HUES6 (cell line): ENCODE results near the gene FOXJ1.

ENCODE experiments used
- H3K27ac ChIP-seq: 2 replicates; pipeline ENCODE4 v1.7.0; 2013; ENCODE audit warnings: low read depth, mild to moderate bottlenecking, low read length, inconsistent platforms
- H3K27me3 ChIP-seq: 2 replicates; pipeline ENCODE4 v1.6.1; 2013; ENCODE audit warnings: low read length; ENCODE audit not compliant: control insufficient read depth, insufficient read depth
- H3K36me3 ChIP-seq: 2 replicates; pipeline ENCODE4 v1.6.1; 2013; ENCODE audit warnings: low read length; ENCODE audit not compliant: control insufficient read depth, insufficient read depth
- H3K4me1 ChIP-seq: 2 replicates; pipeline ENCODE4 v1.6.1; 2013; ENCODE audit warnings: low read length; ENCODE audit not compliant: control insufficient read depth, insufficient read depth
- H3K4me3 ChIP-seq: 2 replicates; pipeline ENCODE4 v1.5.1; 2013; ENCODE audit warnings: low read depth, low read length
- H3K9ac ChIP-seq: one replicate; pipeline ENCODE4 v1.6.1; 2013; ENCODE audit warnings: mild to moderate bottlenecking, low read length
- H3K9me3 ChIP-seq: 2 replicates; pipeline ENCODE4 v1.6.1; 2013; ENCODE audit warnings: low read depth, low read length; ENCODE audit not compliant: control insufficient read depth, insufficient read depth

FOXJ1 gene

DNA sequence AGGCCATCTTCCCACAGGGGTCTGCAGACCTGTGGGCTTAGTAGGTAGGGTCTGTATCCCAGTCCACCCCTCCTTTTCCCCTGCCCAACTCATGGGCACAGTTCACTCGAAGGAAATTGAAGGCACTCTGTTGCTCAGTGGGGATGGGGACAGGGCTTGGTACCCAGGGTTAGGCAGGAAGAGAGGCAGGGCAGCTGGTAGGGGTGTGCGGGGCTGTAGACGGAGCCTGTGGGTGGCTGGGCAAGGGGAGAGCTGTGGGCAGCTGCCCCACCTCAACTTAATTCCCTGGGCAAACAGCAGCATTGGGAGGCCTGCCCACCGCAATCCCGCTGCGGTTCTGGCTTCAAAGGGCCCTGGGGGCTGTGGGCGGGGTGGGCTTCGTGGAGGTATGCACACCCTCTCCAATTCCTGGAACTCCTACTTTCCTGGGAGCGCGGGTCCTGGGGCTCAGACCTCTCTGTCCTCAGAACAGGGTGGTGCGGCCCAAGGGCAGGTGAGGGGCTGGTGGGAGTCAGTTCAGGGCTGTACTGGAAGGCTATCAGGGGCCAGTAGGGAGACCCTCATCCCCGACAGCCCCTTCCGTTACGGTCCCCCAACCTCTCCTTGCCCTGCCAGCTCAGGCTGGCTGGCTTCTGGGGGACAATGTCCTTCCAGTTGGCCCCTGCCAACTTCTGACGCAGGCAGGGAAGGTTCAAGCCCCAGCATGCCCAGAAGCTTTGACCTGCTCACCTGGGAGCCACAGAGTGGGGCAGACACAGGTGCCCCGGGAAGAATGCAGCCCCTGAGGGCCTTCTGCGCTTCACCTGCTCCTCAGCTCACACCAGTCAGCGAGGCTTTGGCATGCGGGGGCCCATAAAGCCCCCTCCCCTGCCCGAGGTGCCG lies 9.1 kb downstream of the FOXJ1 start:
- no peaks in the 10 kb centered on the region for H3K9me3 ChIP-seq
- H3K27me3 ChIP-seq, result peaks cover 75% of the 10 kb centered on the region
- H3K9ac ChIP-seq, result peak overlapping the region; percentile 44
- H3K4me1 ChIP-seq, result peaks cover 58% of the 10 kb centered on the region
- H3K4me3 ChIP-seq, result peak overlapping the region; percentile 37
- no peaks in the 10 kb centered on the region for H3K36me3 ChIP-seq
- H3K27ac ChIP-seq, result no peak overlapping the region

DNA sequence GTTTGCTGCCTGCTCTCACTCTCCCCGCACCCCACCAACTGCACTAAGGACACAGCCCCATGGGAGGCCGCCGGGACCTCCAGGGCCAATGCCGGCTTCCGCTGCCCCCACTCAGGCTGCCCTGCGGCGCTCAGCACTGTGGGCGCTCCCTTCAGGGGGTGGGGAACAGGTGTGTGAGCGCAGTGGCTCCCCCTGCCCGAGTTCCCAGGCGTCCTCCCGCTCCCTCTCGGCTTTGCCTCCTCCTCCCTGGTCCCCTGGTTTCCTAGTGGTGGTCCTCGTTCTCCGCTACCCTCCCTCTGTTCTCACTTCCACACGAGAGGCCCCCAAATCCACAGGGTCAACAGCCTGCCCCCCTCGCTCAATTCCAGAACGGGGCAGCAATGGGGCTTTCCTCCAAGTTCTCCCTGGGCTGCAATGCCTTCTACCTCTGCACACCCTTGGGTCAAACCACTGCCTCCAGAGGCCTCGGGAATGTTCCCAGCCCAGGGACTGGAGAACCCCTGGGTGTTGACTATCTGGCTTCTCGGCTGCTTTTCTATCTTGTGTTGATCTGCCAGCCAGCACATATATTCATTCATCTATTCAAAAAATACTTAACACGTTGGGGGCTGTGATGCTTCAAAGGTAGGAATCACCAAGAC lies 9.9 kb downstream of the FOXJ1 start:
- Histone ChIP-seq H3K9ac (no peak overlapping the region), H3K27me3 (peaks cover 70% of the 10 kb centered on the region), H3K4me3 (peak overlapping the region; percentile 11), H3K4me1 (peaks cover 51% of the 10 kb centered on the region), H3K36me3 (no peaks in the 10 kb centered on the region), H3K27ac (no peak overlapping the region), H3K9me3 (no peaks in the 10 kb centered on the region)

DNA sequence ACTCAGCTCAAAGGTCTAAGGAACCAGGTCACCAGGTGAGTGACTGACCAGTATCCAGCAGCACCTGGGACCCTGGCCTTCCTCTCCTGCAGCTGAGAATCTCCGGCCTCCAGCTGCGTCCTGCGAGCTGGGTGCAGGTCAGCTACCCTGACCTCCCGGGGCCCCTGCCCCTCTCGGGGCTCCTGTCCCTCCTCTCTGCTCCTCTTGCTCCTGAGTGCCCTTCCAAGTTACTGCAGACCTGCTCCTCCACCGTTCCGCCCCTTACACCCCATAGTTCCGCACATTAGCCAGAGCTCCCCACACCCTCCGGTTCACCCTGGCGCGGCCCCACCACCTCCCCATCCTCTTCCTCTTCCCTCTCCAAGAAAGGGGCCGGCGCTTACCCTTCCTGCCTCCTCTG lies 10.6 kb downstream of the FOXJ1 start:
- H3K27ac ChIP-seq, result no peak overlapping the region
- H3K36me3 ChIP-seq, result no peaks in the 10 kb centered on the region
- no peaks in the 10 kb centered on the region for H3K9me3 ChIP-seq
- H3K4me3 ChIP-seq, result no peak overlapping the region
- no peak overlapping the region for H3K9ac ChIP-seq
- H3K4me1 ChIP-seq, result peaks cover 44% of the 10 kb centered on the region
- peaks cover 64% of the 10 kb centered on the region for H3K27me3 ChIP-seq

DNA sequence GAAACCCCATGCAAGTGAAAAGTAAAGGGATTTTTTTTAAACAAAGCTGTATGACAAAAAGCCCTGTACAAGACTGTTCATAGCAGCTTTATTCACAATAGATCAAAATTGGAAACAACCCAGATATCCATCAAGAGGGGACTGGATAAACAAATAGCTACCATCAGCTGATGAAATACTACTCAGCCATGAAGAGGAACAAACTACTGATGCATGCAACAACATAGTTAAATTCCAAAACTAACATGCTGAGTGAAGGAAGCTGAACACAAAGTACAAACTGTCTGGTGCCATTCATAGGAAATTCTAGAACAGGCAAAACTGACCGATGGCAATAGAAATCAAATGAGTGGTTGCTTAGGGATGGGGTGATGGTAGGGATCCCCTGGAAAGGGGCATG lies 15.1 kb downstream of the FOXJ1 start:
- Histone ChIP-seq H3K36me3 (no peaks in the 10 kb centered on the region), H3K27me3 (peaks cover 44% of the 10 kb centered on the region), H3K9me3 (no peaks in the 10 kb centered on the region), H3K4me3 (no peak overlapping the region), H3K4me1 (peaks cover 20% of the 10 kb centered on the region), H3K27ac (no peak overlapping the region), H3K9ac (no peak overlapping the region)

DNA sequence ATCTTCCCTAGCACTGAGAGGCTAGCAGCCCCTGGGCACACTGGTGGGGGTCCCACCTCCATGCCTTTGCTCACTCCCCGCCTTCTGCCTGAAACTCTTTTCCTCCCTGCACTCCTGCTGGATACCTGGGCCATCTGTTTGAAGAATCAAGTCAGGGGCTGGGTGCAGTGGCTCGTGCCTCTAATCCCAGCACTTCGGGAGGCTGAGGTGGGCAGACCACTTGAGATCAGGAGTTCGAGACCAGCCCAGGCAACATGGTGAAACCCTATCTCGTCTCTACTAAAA lies 15.7 kb downstream of the FOXJ1 start:
- H3K4me3 ChIP-seq, result no peak overlapping the region
- H3K27me3 ChIP-seq, result peaks cover 38% of the 10 kb centered on the region
- H3K36me3 ChIP-seq, result no peaks in the 10 kb centered on the region

DNA sequence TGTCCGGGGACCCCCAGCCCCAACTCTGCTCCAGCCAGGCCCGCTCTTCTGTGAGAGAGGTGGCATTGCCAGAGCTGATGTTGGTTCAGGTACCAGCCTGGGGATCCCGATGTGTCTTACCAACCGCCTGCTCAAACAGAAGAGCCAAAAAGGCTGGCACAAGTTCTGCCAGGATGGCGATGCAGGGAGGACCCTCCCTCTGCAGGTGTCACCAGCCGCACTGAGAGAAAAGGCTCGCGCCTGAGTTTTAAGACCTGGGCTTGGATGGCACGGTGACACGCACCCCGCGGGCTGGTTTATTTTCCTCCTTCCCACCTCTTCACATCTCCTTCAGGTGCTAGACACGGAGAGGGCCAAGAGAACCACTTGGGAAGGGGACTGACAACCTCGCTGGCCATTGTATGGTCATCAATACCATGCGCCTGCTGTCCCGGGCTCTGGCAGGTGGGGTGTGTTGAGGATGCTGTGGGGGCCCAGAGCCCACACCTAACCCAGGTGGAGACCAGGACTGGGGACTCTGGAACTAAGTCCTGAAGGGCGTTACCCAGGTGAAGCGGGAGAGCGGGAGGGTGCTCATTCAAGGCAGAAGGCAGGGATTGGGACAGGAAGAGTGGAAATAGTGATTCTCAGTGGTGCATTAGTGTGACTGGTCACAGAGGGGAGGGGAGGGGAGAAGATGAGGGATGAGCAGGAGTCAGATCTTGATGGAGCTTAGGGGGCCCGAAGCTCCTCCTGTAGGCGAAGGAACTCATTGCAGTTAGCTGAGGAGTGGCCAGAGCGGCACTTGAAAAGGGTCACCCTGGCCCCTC lies 16.3 kb downstream of the FOXJ1 start:
- H3K9me3 ChIP-seq, result no peaks in the 10 kb centered on the region
- no peak overlapping the region for H3K9ac ChIP-seq
- H3K4me3 ChIP-seq, result no peak overlapping the region
- no peak overlapping the region for H3K27ac ChIP-seq
- no peaks in the 10 kb centered on the region for H3K36me3 ChIP-seq
- peaks cover 22% of the 10 kb centered on the region for H3K4me1 ChIP-seq
- peaks cover 33% of the 10 kb centered on the region for H3K27me3 ChIP-seq

More for the DNA sequence above, 15.7 kb downstream of the FOXJ1 start:
- Histone ChIP-seq H3K9ac (no peak overlapping the region), H3K4me1 (peaks cover 20% of the 10 kb centered on the region), H3K27ac (no peak overlapping the region), H3K9me3 (no peaks in the 10 kb centered on the region)

DNA sequence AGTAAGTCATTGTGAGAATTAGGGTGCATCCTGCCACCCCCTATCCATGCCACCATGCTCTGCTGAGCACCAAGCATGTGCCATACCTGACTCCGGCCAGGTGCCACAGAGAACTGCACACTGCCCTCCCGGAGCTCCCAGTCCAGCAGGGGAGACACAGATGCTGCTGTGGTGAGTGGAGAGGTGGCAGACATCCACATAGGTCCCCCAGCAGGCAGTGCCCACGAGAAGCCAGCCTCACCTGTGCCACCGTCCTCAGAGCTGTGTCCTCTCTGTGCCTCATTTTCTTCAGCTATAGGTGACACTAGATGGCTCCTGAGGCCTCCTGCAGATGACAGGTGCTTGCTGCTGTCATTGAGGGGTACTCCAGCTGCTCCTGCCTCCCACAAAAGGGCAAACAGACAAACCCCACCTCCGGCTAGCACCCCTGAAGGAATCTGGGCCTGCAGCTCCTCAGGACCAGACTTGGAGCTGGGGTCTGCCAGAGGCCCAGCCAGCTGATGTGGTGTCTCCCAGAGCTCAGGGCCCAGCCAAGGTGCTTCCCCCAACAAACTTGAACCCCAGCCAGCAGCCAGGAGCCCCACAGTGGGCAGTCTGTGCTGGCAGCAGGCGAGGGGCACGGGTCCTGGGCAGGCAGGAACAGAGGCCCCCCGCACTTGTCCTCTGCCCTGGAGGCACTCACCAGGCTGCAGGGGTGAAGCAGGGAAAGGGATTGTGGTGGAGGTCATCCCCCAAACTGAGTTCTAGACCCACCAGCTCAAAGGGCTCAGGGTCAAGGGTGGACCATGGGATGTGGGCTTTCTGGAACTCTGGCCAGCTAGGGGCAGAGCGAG lies 17.1 kb downstream of the FOXJ1 start:
- H3K4me3 ChIP-seq, result no peak overlapping the region
- peaks cover 28% of the 10 kb centered on the region for H3K4me1 ChIP-seq
- H3K27ac ChIP-seq, result no peak overlapping the region
- H3K27me3 ChIP-seq, result peaks cover 30% of the 10 kb centered on the region
- H3K9ac ChIP-seq, result no peak overlapping the region
- no peaks in the 10 kb centered on the region for H3K9me3 ChIP-seq
- no peaks in the 10 kb centered on the region for H3K36me3 ChIP-seq

DNA sequence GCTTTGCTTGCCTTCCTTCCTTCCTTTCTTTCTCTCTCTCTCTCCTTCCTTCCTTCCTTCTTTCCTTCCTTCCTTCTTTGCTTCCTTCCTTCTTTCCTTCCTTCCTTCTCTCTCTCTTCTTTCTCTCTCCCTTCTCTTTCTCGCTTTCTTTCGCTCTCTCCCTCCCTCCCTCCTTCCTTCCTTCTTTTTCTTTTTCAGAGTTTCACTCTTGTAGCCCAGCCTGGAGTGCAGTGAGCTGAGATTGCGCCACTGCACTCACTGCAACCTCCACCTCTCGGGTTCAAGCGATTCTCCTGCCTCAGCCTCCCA lies 17.9 kb downstream of the FOXJ1 start:
- no peak overlapping the region for H3K4me3 ChIP-seq
- peaks cover 28% of the 10 kb centered on the region for H3K4me1 ChIP-seq
- H3K27me3 ChIP-seq, result peaks cover 30% of the 10 kb centered on the region
- no peaks in the 10 kb centered on the region for H3K36me3 ChIP-seq
- no peak overlapping the region for H3K9ac ChIP-seq
- no peaks in the 10 kb centered on the region for H3K9me3 ChIP-seq
- H3K27ac ChIP-seq, result no peak overlapping the region

DNA sequence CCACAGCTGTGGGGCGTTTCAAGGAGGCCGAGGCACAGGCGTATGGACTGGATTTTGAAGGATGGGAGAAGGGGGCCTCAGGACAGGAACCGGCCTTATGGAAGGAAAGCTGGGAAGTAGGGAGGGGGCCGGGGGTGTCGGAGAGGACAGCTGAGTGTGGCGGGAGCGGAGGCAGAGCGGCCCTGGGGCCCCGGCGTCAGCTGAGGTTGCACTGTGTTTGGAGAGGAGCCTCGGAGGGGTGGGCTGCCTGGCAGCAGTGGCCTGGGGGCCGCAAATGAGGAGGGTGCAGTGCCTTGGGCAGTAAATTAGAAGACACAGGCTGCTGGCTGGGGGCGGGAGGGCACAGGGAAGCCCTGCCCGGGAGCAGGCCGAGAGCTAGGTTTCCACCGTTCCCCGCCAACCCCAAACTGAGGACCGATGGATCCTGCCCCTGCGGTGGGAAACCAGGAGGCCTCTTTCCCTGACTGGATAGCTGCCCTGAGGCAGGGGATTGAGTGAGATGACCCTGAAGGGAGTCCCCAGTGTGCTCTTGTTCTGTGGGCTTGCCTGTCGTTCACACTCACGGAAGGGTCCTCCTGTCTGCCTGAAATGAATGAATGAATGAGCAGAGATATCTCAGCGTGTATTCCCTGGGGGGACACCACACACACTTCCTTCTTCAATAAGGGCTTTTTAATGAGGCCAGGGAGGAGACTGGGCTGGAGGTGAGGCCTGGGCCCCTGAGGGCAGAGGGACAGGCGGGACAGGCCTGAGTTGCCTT lies 18.4 kb downstream of the FOXJ1 start:
- peak overlapping the region; percentile 59 for H3K9ac ChIP-seq
- H3K36me3 ChIP-seq, result no peaks in the 10 kb centered on the region
- H3K27me3 ChIP-seq, result peaks cover 30% of the 10 kb centered on the region
- no peaks in the 10 kb centered on the region for H3K9me3 ChIP-seq
- H3K4me3 ChIP-seq, result peak overlapping the region; percentile 46
- no peak overlapping the region for H3K27ac ChIP-seq
- peaks cover 28% of the 10 kb centered on the region for H3K4me1 ChIP-seq

DNA sequence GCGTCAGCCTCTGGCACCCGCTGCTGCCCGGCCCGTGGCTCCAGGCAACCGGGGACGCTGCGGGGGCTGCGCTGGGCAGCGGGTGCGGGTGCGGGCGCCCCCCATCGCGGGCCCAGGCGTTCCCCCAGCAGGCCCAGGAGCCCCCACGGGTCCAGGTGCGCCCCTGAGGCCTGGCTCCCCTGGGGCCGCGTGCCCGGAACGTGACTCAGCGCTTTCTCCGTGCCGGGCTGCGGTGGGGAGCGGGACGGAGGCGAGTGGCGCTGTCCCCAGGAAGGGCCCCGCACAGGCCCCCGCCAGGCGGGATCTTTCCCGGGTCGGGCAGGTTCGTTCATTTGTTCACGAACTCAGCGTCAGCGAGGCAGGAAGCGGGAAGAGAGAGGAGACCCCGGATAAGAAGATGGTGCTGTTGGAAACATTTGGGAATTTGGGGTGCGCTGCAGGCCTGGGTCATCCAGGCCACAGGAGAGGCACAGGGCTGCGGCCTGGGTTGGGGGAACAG lies 19.1 kb downstream of the FOXJ1 start:
- no peak overlapping the region; the same call in 1 of the 2 replicates for H3K27ac ChIP-seq
- peak overlapping the region; percentile 59 for H3K9ac ChIP-seq
- no peaks in the 10 kb centered on the region for H3K36me3 ChIP-seq
- H3K9me3 ChIP-seq, result no peaks in the 10 kb centered on the region
- peaks cover 28% of the 10 kb centered on the region for H3K27me3 ChIP-seq
- peaks cover 28% of the 10 kb centered on the region for H3K4me1 ChIP-seq
- H3K4me3 ChIP-seq, result peak overlapping the region; percentile 46
